ENCODE results near the gene MGAM2.

GRCh38 chr7:142194201-142194600 is 82.7 kb downstream of the MGAM2 start:
- TF ChIP-seq, protein P1, sequence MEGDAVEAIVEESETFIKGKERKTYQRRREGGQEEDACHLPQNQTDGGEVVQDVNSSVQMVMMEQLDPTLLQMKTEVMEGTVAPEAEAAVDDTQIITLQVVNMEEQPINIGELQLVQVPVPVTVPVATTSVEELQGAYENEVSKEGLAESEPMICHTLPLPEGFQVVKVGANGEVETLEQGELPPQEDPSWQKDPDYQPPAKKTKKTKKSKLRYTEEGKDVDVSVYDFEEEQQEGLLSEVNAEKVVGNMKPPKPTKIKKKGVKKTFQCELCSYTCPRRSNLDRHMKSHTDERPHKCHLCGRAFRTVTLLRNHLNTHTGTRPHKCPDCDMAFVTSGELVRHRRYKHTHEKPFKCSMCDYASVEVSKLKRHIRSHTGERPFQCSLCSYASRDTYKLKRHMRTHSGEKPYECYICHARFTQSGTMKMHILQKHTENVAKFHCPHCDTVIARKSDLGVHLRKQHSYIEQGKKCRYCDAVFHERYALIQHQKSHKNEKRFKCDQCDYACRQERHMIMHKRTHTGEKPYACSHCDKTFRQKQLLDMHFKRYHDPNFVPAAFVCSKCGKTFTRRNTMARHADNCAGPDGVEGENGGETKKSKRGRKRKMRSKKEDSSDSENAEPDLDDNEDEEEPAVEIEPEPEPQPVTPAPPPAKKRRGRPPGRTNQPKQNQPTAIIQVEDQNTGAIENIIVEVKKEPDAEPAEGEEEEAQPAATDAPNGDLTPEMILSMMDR (conservative IDR thresholded peaks at IDR 0.05) = no peak
- no peak for TF ChIP-seq ZFX (IDR thresholded peaks at IDR 0.05)
